Suprapubic skin (tissue), 3 donors: ENCODE measurements around the gene PUSL1.

Experiments
- CTCF ChIP-seq, 2 donors: fragments of 200-600 bp in 1 of 2; fragments of 450-650 bp in 1 of 2; sonication (generic) in 1 of 2; IDR thresholded peaks; one replicate each; pipeline ENCODE4 v1.5.1; 2016 to 2019; ENCODE audit warnings: antibody characterized with exemption in 2 of 2, mild to moderate bottlenecking in 1 of 2, moderate library complexity in 1 of 2
- POLR2A ChIP-seq, 2 donors: fragments of 450-650 bp; IDR thresholded peaks; one replicate each; pipeline ENCODE4 v1.6.1; 2017; ENCODE audit warnings: antibody characterized with exemption in 2 of 2, mild to moderate bottlenecking in 2 of 2, moderate library complexity in 2 of 2

- no peak for TF ChIP-seq CTCF (IDR thresholded peaks at IDR 0.05)
- TF ChIP-seq POLR2A (IDR thresholded peaks at IDR 0.05), result no peak
These were observed 33.2 kb downstream of the PUSL1 start for GRCh38 chr1:1341549-1342021.
